ENCODE data around the gene VWC2.

- TF ChIP-seq CTCF (IDR thresholded peaks at IDR 0.05) (no peak), POLR2A (IDR thresholded peaks at IDR 0.05) (no peak)
These were observed 16.3 kb downstream of the VWC2 start for GRCh38 chr7:49789736-49790135.

Measured in body of pancreas (tissue), 4 donors.